H1 (cell line): Measurements from ENCODE around the gene TSSK6. TPM values are rescaled to one million over a fixed set of nuclear protein-coding genes. Genes with fewer than 3 reads are reported as not detected.

ENCODE experiments used
- EP300 ChIP-seq, 2 experiments: IDR thresholded peaks; 1 replicate in 1 of 2; 2 replicates in 1 of 2; pipeline ENCODE4 v1.6.1; 2011 to 2012; ENCODE audit warnings: low read depth in 2 of 2, low read length in 2 of 2, mild to moderate bottlenecking in 2 of 2, borderline replicate concordance in 1 of 2, inconsistent platforms in 1 of 2, moderate library complexity in 1 of 2
- KDM5A ChIP-seq: fragments of 200-600 bp; IDR thresholded peaks from 2 replicates; pipeline ENCODE4 v1.7.1; 2012; ENCODE audit warnings: mild to moderate bottlenecking, low read length, inconsistent platforms, mixed read lengths
- MAFK ChIP-seq: IDR thresholded peaks from 2 replicates; pipeline ENCODE4 v1.6.1; 2012; ENCODE audit warnings: low read depth, mild to moderate bottlenecking, improper control_type of control experiment, low read length
- SAP30 ChIP-seq: fragments of 300-600 bp; sonication (generic); IDR thresholded peaks from 2 replicates; pipeline ENCODE4 v1.7.1; 2012; ENCODE audit warnings: low read length, moderate library complexity, mild to moderate bottlenecking, inconsistent platforms; ENCODE audit not compliant: insufficient read depth, insufficient replicate concordance
- SUZ12 ChIP-seq: fragments of 200-600 bp; sonication (generic); IDR thresholded peaks from 2 replicates; pipeline ENCODE4 v1.6.1; 2012; ENCODE audit warnings: mild to moderate bottlenecking, inconsistent platforms, low read length, moderate library complexity, mixed read lengths
- polyA plus RNA-seq, 7 experiments: library from polyadenylated mRNA; depleted of rRNA in 3 of 7; stranded (reverse) in 5 of 7; unstranded in 2 of 7; fragments of >200 nt in 5 of 7; fragments of 200-250 nt in 2 of 7; gene quantifications; 1 replicate in 5 of 7; 2 replicates in 1 of 7; 4 replicates in 1 of 7; pipeline versions ENCODE4 v1.2.1 to v1.2.3, GENCODE V29; 2011 to 2013; ENCODE audit warnings: missing spikeins in 2 of 7, mixed read lengths in 2 of 7
- total RNA-seq: library from RNA; stranded (reverse); fragmentation: NEBNext Ultra II Directional; extraction: Animal tissue kit (Norgen Biotek cat#: 25700); gene quantifications from 2 replicates; pipeline ENCODE4 v1.2.1, GENCODE V29; 2021

The TSSK6 gene
- total and polyA plus RNA-seq, 2 of the 8 experiments (the other 6 are each of a cell fraction or from before 2014, with no cell fraction given): 3.6 to 7.8 TPM

- no peak for TF ChIP-seq SAP30
- no peak for TF ChIP-seq MAFK
- no peak for TF ChIP-seq SUZ12
- TF ChIP-seq KDM5A: no peak
- no peak for TF ChIP-seq EP300 (IDR thresholded peaks at IDR 0.05; ENCODE audit: borderline replicate concordance in 1 of 2, low read depth in 2 of 2, low read length in 2 of 2)
Measured at GRCh38 chr19:19527371-19527656, 12.0 kb upstream of the TSSK6 start (continued).
